H1 (cell line): Measurements from ENCODE around the gene TSSC4. TPM values are rescaled to one million over a fixed set of nuclear protein-coding genes. Genes with fewer than 3 reads are reported as not detected.

Source experiments
- CTCF ChIA-PET: fragments of 300-600 bp; sonication (Branson Sonifier 250); formaldehyde crosslinking; loops from one replicate; lab custom pipeline; 2021; ENCODE audit not compliant: partially characterized antibody; lab: Charles Lee
- POLR2A ChIA-PET: fragments of 300-600 bp; sonication (Branson Sonifier 250); formaldehyde crosslinking; loops from one replicate; lab custom pipeline; 2021; ENCODE audit warnings: inconsistent platforms; ENCODE audit not compliant: partially characterized antibody; lab: Charles Lee
- DNase-seq, 2 experiments: peaks; one replicate each; pipeline versions ENCODE4 v3.0.0 to v3.0.0-alpha.2; 2010 to 2022; ENCODE audit warnings: low spot score in 2 of 2, low read depth in 1 of 2, mixed read lengths in 1 of 2
- FAIRE-seq: peaks from 2 replicates; lab custom pipeline; 2011; peaks lifted over from hg19 to GRCh38; lab: Jason Lieb, UNC
- H2AFZ ChIP-seq: 2 replicates; pipeline ENCODE4 v1.8.1; 2012; ENCODE audit warnings: low read length, inconsistent platforms
- H2AK5ac ChIP-seq: 2 replicates; pipeline ENCODE4 v1.6.1; 2013; ENCODE audit warnings: low read depth, low read length
- H2BK120ac ChIP-seq: replicated peaks from 2 replicates; pipeline ENCODE3; 2013; ENCODE audit warnings: low read depth, low read length, inconsistent platforms
- H2BK12ac ChIP-seq: 2 replicates; pipeline ENCODE4 v1.6.1; 2013; ENCODE audit warnings: low read depth, low read length
- H2BK15ac ChIP-seq: 2 replicates; pipeline ENCODE4 v1.6.1; 2013; ENCODE audit warnings: low read length
- H2BK20ac ChIP-seq: 2 replicates; pipeline ENCODE4 v1.6.1; 2013; ENCODE audit warnings: low read length
- H2BK5ac ChIP-seq: 2 replicates; pipeline ENCODE4 v1.6.1; 2013; ENCODE audit warnings: low read depth, low read length
- H3K14ac ChIP-seq: 2 replicates; pipeline ENCODE4 v1.6.1; 2013; ENCODE audit warnings: inconsistent platforms; ENCODE audit not compliant: insufficient read length
- H3K18ac ChIP-seq: 2 replicates; pipeline ENCODE4 v1.6.1; 2013; ENCODE audit warnings: low read length; ENCODE audit errors: extremely low read depth
- H3K23ac ChIP-seq: 2 replicates; pipeline ENCODE4 v1.6.1; 2013; ENCODE audit warnings: inconsistent platforms; ENCODE audit not compliant: insufficient read length
- H3K23me2 ChIP-seq: 2 replicates; pipeline ENCODE4 v1.6.1; 2013; ENCODE audit warnings: low read depth, low read length
- H3K27ac ChIP-seq: 2 replicates; pipeline ENCODE4 v1.6.1; 2011; ENCODE audit warnings: low read depth, low read length, inconsistent platforms
- H3K27me3 ChIP-seq, 4 experiments: replicated peaks in 1 of 4; 1 replicate in 1 of 4; 2 replicates in 3 of 4; pipeline versions ENCODE4 v1.6.1 to v1.8.1; 2011 to 2013; ENCODE audit warnings: low read length in 3 of 4, mild to moderate bottlenecking in 3 of 4, inconsistent platforms in 2 of 4, mixed read lengths in 2 of 4, moderate library complexity in 1 of 4; ENCODE audit not compliant: control insufficient read depth in 3 of 4, insufficient read depth in 3 of 4; ENCODE audit errors: extremely low read depth in 1 of 4
- H3K36me3 ChIP-seq, 4 experiments: 2 replicates each; pipeline versions ENCODE4 v1.6.1 to v1.8.1; 2011 to 2013; ENCODE audit warnings: mild to moderate bottlenecking in 4 of 4, low read length in 3 of 4, moderate library complexity in 2 of 4, control low read depth in 1 of 4, inconsistent platforms in 1 of 4; ENCODE audit not compliant: insufficient read depth in 4 of 4, control insufficient read depth in 2 of 4
- H3K4ac ChIP-seq: replicated peaks from 2 replicates; pipeline ENCODE3; 2013; ENCODE audit warnings: low read length, low read depth, mixed read lengths, inconsistent platforms; ENCODE audit not compliant: insufficient read length
- H3K4me1 ChIP-seq, 4 experiments: replicated peaks in 1 of 4; 1 replicate in 1 of 4; 2 replicates in 3 of 4; pipeline versions ENCODE4 v1.6.1 to v1.8.1; 2011 to 2013; ENCODE audit warnings: low read length in 3 of 4, inconsistent platforms in 2 of 4, mixed read lengths in 1 of 4; ENCODE audit not compliant: insufficient read depth in 4 of 4, control insufficient read depth in 3 of 4
- H3K4me2 ChIP-seq, 2 experiments: 2 replicates each; pipeline versions ENCODE4 v1.6.1 to v1.8.1; 2011 to 2013; ENCODE audit warnings: low read depth in 2 of 2, low read length in 2 of 2, control low read depth in 1 of 2, inconsistent platforms in 1 of 2, mild to moderate bottlenecking in 1 of 2; ENCODE audit not compliant: insufficient read depth in 1 of 2
- H3K4me3 ChIP-seq, 4 experiments: fragments of 200-600, 300-600 bp in 1 of 4; sonication (generic), shearing (Covaris generic), sonication (Bioruptor Twin) in 1 of 4; 2 replicates each; pipeline versions ENCODE4 v1.5.1 to v1.8.1; 2011 to 2016; ENCODE audit warnings: low read length in 4 of 4, low read depth in 3 of 4, control low read depth in 2 of 4, inconsistent platforms in 2 of 4, mild to moderate bottlenecking in 2 of 4, mixed read lengths in 1 of 4, moderate library complexity in 1 of 4; ENCODE audit not compliant: insufficient read depth in 2 of 4; ENCODE audit errors: extremely low read depth in 1 of 4
- H3K56ac ChIP-seq: replicated peaks from 2 replicates; pipeline ENCODE3; 2013; ENCODE audit warnings: low read depth, mild to moderate bottlenecking, mixed read lengths, low read length, inconsistent platforms; ENCODE audit not compliant: insufficient read length
- H3K79me1 ChIP-seq: 2 replicates; pipeline ENCODE4 v1.6.1; 2013; ENCODE audit warnings: low read depth, low read length, control low read depth
- H3K79me2 ChIP-seq, 2 experiments: 2 replicates each; pipeline versions ENCODE4 v1.6.1 to v1.8.1; 2012 to 2013; ENCODE audit warnings: low read length in 2 of 2, mild to moderate bottlenecking in 2 of 2, inconsistent platforms in 1 of 2; ENCODE audit not compliant: insufficient read depth in 2 of 2, control insufficient read depth in 1 of 2
- H3K9ac ChIP-seq, 4 experiments: replicated peaks in 1 of 4; 1 replicate in 1 of 4; 2 replicates in 3 of 4; pipeline versions ENCODE4 v1.6.1 to v1.8.1; 2011 to 2013; ENCODE audit warnings: low read depth in 3 of 4, low read length in 3 of 4, control low read depth in 2 of 4, mild to moderate bottlenecking in 2 of 4, moderate library complexity in 2 of 4, inconsistent platforms in 1 of 4; ENCODE audit errors: extremely low read depth in 1 of 4
- H3K9me3 ChIP-seq, 2 experiments: 2 replicates each; pipeline versions ENCODE4 v1.6.1 to v1.8.1; 2012 to 2013; ENCODE audit warnings: mild to moderate bottlenecking in 2 of 2, moderate library complexity in 2 of 2, control low read depth in 1 of 2, inconsistent platforms in 1 of 2, low read depth in 1 of 2, low read length in 1 of 2, mixed read lengths in 1 of 2; ENCODE audit not compliant: insufficient read depth in 2 of 2
- H4K20me1 ChIP-seq, 2 experiments: replicated peaks in 1 of 2; 2 replicates each; pipeline versions ENCODE3 to v1.8.1; 2011 to 2013; ENCODE audit warnings: inconsistent platforms in 2 of 2, low read length in 2 of 2, mild to moderate bottlenecking in 1 of 2; ENCODE audit not compliant: insufficient read depth in 2 of 2, control insufficient read depth in 1 of 2
- H4K5ac ChIP-seq: 2 replicates; pipeline ENCODE4 v1.6.1; 2013; ENCODE audit warnings: low read length, low read depth, mixed read lengths, inconsistent platforms; ENCODE audit not compliant: insufficient read length
- H4K8ac ChIP-seq: 2 replicates; pipeline ENCODE4 v1.8.0; 2013; ENCODE audit warnings: mild to moderate bottlenecking, moderate library complexity, low read length, inconsistent platforms; ENCODE audit not compliant: insufficient read depth; ENCODE audit errors: extremely low read depth
- H4K91ac ChIP-seq: replicated peaks from 2 replicates; pipeline ENCODE3; 2013; ENCODE audit warnings: low read length, mixed read lengths, inconsistent platforms; ENCODE audit not compliant: insufficient read length
- CHD2 ChIP-seq: IDR thresholded peaks from 2 replicates; pipeline ENCODE4 v1.6.1; 2012; ENCODE audit warnings: low read length, improper control_type of control experiment
- E2F6 ChIP-seq: IDR thresholded peaks from 2 replicates; pipeline ENCODE4 v1.6.1; 2012; ENCODE audit warnings: inconsistent platforms
- EGR1 ChIP-seq: IDR thresholded peaks from 2 replicates; pipeline ENCODE4 v1.6.1; 2011; ENCODE audit warnings: low read depth, low read length, borderline replicate concordance
- EP300 ChIP-seq, 2 experiments: IDR thresholded peaks; 1 replicate in 1 of 2; 2 replicates in 1 of 2; pipeline ENCODE4 v1.6.1; 2011 to 2012; ENCODE audit warnings: low read depth in 2 of 2, low read length in 2 of 2, mild to moderate bottlenecking in 2 of 2, borderline replicate concordance in 1 of 2, inconsistent platforms in 1 of 2, moderate library complexity in 1 of 2
- JUN ChIP-seq: IDR thresholded peaks from 2 replicates; pipeline ENCODE4 v1.6.1; 2011; ENCODE audit warnings: low read depth, mild to moderate bottlenecking, improper control_type of control experiment, low read length
- JUND ChIP-seq: IDR thresholded peaks from 2 replicates; pipeline ENCODE4 v1.6.1; 2011; ENCODE audit warnings: mild to moderate bottlenecking, improper control_type of control experiment, low read length
- POU5F1 ChIP-seq: IDR thresholded peaks from 2 replicates; pipeline ENCODE4 v1.6.1; 2011; ENCODE audit warnings: low read depth, mild to moderate bottlenecking, low read length, moderate library complexity
- SIRT6 ChIP-seq: IDR thresholded peaks from one replicate; pipeline ENCODE4 v1.7.1; 2012; ENCODE audit warnings: low read length, inconsistent platforms
- SP2 ChIP-seq: IDR thresholded peaks from 2 replicates; pipeline ENCODE4 v1.6.1; 2012; ENCODE audit warnings: mild to moderate bottlenecking, low read length, inconsistent platforms
- TEAD4 ChIP-seq: IDR thresholded peaks from 2 replicates; pipeline ENCODE4 v1.6.1; 2012; ENCODE audit warnings: low read depth, low read length, inconsistent platforms, mixed read lengths
- USF2 ChIP-seq: IDR thresholded peaks from 2 replicates; pipeline ENCODE4 v1.6.1; 2011; ENCODE audit warnings: low read length, improper control_type of control experiment
- WGBS, 2 experiments: shearing (Covaris generic) in 1 of 2; methylation state at CpG; one replicate each; pipeline versions ENCODE4 v1.1.6 to v1.1.7; 2013 to 2015; ENCODE audit warnings: low lambda C conversion rate in 2 of 2, mixed read lengths in 2 of 2, inconsistent platforms in 1 of 2, low coverage in 1 of 2, missing lambda C conversion rate in 1 of 2; ENCODE audit not compliant: insufficient replicate concordance in 2 of 2, insufficient coverage in 1 of 2, insufficient read length in 1 of 2; ENCODE audit errors: extremely low coverage in 1 of 2, missing lambda C conversion rate in 1 of 2; 5-methylcytosine and 5-hydroxymethylcytosine counted together
- polyA plus RNA-seq, 7 experiments: library from polyadenylated mRNA; depleted of rRNA in 3 of 7; stranded (reverse) in 5 of 7; unstranded in 2 of 7; fragments of >200 nt in 5 of 7; fragments of 200-250 nt in 2 of 7; gene quantifications; 1 replicate in 5 of 7; 2 replicates in 1 of 7; 4 replicates in 1 of 7; pipeline versions ENCODE4 v1.2.1 to v1.2.3, GENCODE V29; 2011 to 2013; ENCODE audit warnings: missing spikeins in 2 of 7, mixed read lengths in 2 of 7
- total RNA-seq: library from RNA; stranded (reverse); fragmentation: NEBNext Ultra II Directional; extraction: Animal tissue kit (Norgen Biotek cat#: 25700); gene quantifications from 2 replicates; pipeline ENCODE4 v1.2.1, GENCODE V29; 2021

TSSC4 gene
- total and polyA plus RNA-seq, 2 of the 8 experiments (the other 6 are each of a cell fraction or from before 2014, with no cell fraction given) = 34.0 to 39.3 TPM

GRCh38 chr11:2435288-2436012 is 34.9 kb downstream of the TSSC4 start:
- no peak overlapping the region for H4K91ac ChIP-seq
- H3K9ac ChIP-seq = no peak overlapping the region; a peak in 1 of 7 replicates
- no peak overlapping the region for H2AFZ ChIP-seq
- no peaks in the 10 kb centered on the region for H3K79me2 ChIP-seq
- H3K79me1 ChIP-seq = no peaks in the 10 kb centered on the region
- no peak overlapping the region for H3K56ac ChIP-seq
- H2BK15ac ChIP-seq = no peak overlapping the region
- H3K23me2 ChIP-seq = peaks cover 12% of the 10 kb centered on the region; the same call in 1 of the 2 replicates
- DNase-seq = no peak
- no peak overlapping the region for H3K4me3 ChIP-seq
- no peak overlapping the region for H3K4me2 ChIP-seq
- H3K18ac ChIP-seq = no peak overlapping the region
- FAIRE-seq = no peak
- no peak overlapping the region for H2AK5ac ChIP-seq
- ChIA-PET CTCF (interaction anchor here (0.7 to 1.5 kb wide), 4 partner anchors 15 to 456 kb away, joined by 3 to 6 read pairs (median 4); partner anchors contain the start of gene TSSC4), POLR2A (interaction anchor here (1.2 kb wide), 1 partner anchor 9 kb away, joined by 3 read pairs; no protein-coding TSS in a partner anchor)
- H4K5ac ChIP-seq = no peak overlapping the region
- H3K23ac ChIP-seq = no peak overlapping the region
- H3K9me3 ChIP-seq = no peaks in the 10 kb centered on the region
- H3K27me3 ChIP-seq = peaks cover 1 to 8% (median 5%) of the 10 kb centered on the region in 4 experiments; a peak in 5 of 7 replicates
- no peak overlapping the region for H4K8ac ChIP-seq
- no peak overlapping the region; the same call in 1 of the 2 replicates for H2BK5ac ChIP-seq
- no peak overlapping the region for H3K4ac ChIP-seq
- no peak overlapping the region for H2BK120ac ChIP-seq
- H2BK12ac ChIP-seq = no peak overlapping the region
- H2BK20ac ChIP-seq = no peak overlapping the region
- no peaks in the 10 kb centered on the region; a peak in 1 of 7 replicates for H3K4me1 ChIP-seq
- peaks cover 0 to 13% of the 10 kb centered on the region in 2 experiments for H4K20me1 ChIP-seq
- no peak overlapping the region for H3K27ac ChIP-seq
- H3K14ac ChIP-seq = no peak overlapping the region
- 93% methylated on average over 12 of the region's 12 CpGs; no CpG with 5 or more reads in 1 of the 2 experiments for WGBS, 2 experiments
- no peaks in the 10 kb centered on the region for H3K36me3 ChIP-seq
- TF ChIP-seq TEAD4 = no peak
- no peak for TF ChIP-seq JUN
- no peak for TF ChIP-seq SP2
- no peak for TF ChIP-seq POU5F1
- no peak for TF ChIP-seq EGR1
- no peak for TF ChIP-seq USF2
- TF ChIP-seq E2F6 = no peak
- no peak for TF ChIP-seq JUND
- TF ChIP-seq CHD2 = no peak
- no peak for TF ChIP-seq EP300 (IDR thresholded peaks at IDR 0.05; ENCODE audit: borderline replicate concordance in 1 of 2, low read depth in 2 of 2, low read length in 2 of 2)
- TF ChIP-seq SIRT6 = no peak
